ENCODE measurements around the gene PECR.
A peak's percentile ranks its signal among the peaks of the same experiment; 100 is the strongest.

The PECR gene

GRCh38 chr2:216110620-216111019, 29.0 kb upstream of the PECR start:
- no peak for TF ChIP-seq CTCF (IDR thresholded peaks at IDR 0.05; ENCODE audit: low read depth, low read length)
- DNase-seq (ENCODE audit: extremely low read depth, low read depth): no peak

- DNase-seq (ENCODE audit: extremely low read depth, low read depth): peak; percentile 37
- TF ChIP-seq CTCF (IDR thresholded peaks at IDR 0.05; ENCODE audit: low read depth, low read length): peak; percentile 52
Observed at GRCh38 chr2:216109962-216110614, 28.5 kb upstream of the PECR start.

GRCh38 chr2:216108967-216109921, 27.6 kb upstream of the PECR start, which contains the start of gene XRCC5:
Gene XRCC5 (plus strand): TSS chr2:216109348. CDS start chr2:216109437, 89 bp downstream.
- peak; percentile 94 for DNase-seq (ENCODE audit: extremely low read depth, low read depth)
- no peak for TF ChIP-seq CTCF (IDR thresholded peaks at IDR 0.05; ENCODE audit: low read depth, low read length)

GRCh38 chr2:216108310-216108966, 26.8 kb upstream of the PECR start:
- no peak for DNase-seq (ENCODE audit: extremely low read depth, low read depth)
- no peak for TF ChIP-seq CTCF (IDR thresholded peaks at IDR 0.05; ENCODE audit: low read depth, low read length)

- no peak for TF ChIP-seq CTCF (IDR thresholded peaks at IDR 0.05; ENCODE audit: low read depth, low read length)
- DNase-seq (ENCODE audit: extremely low read depth, low read depth): no peak
Observed at GRCh38 chr2:216107760-216108159, 26.2 kb upstream of the PECR start.

GRCh38 chr2:216107320-216107719, 25.7 kb upstream of the PECR start:
- no peak for TF ChIP-seq CTCF (IDR thresholded peaks at IDR 0.05; ENCODE audit: low read depth, low read length)

More at GRCh38 chr2:216107320-216107719, 25.7 kb upstream of the PECR start:
- DNase-seq (ENCODE audit: extremely low read depth, low read depth): no peak

Measured in AG09319 (cell line).